ENCODE measurements around the gene HPS4.

GRCh38 chr22:26439559-26439958, 44.0 kb downstream of the HPS4 start:
- TF ChIP-seq CTCF (IDR thresholded peaks at IDR 0.05), result no peak
- TF ChIP-seq POLR2A (IDR thresholded peaks at IDR 0.05), result no peak
- TF ChIP-seq EP300 (IDR thresholded peaks at IDR 0.05), result no peak
- TF ChIP-seq POLR2AphosphoS5 (IDR thresholded peaks at IDR 0.05), result no peak
